ENCODE measurements around the gene TUBA1B. TPM values are rescaled to one million over a fixed set of nuclear protein-coding genes. Genes with fewer than 3 reads are reported as not detected.

TUBA1B gene
- total RNA-seq, 1 donor from 2014 or later, result 440 TPM

GRCh38 chr12:49111206-49111605 lies 20.0 kb downstream of the TUBA1B start:
- intact Hi-C loops (cut with DNase I), result no loop called here
- DNase-seq (no peak), ATAC-seq (no peak)
- H3K9me3 ChIP-seq, result no peaks in the 10 kb centered on the region
- no peak for TF ChIP-seq CTCF (IDR thresholded peaks at IDR 0.05)
- H3K4me3 ChIP-seq, result peak overlapping the region; percentile 72
- no peaks in the 10 kb centered on the region for H3K36me3 ChIP-seq
- peaks cover 31% of the 10 kb centered on the region for H3K4me1 ChIP-seq
- peak overlapping the region; percentile 93 for H3K27ac ChIP-seq
- no peaks in the 10 kb centered on the region for H3K27me3 ChIP-seq

- intact Hi-C loops (cut with DNase I), result no loop called here
- Histone ChIP-seq H3K4me3 (peak within 1 kb of the TSS; percentile 72), H3K9me3 (no peaks in the 10 kb centered on the region), H3K36me3 (peaks cover 5% of the 10 kb centered on the region), H3K27me3 (no peaks in the 10 kb centered on the region), H3K27ac (peak within 1 kb of the TSS; percentile 93), H3K4me1 (peaks cover 31% of the 10 kb centered on the region)
- ATAC-seq (peak; percentile 97), DNase-seq (peak; percentile 95)
- TF ChIP-seq CTCF (IDR thresholded peaks at IDR 0.05), result peak; percentile 55
These were observed 20.6 kb downstream of the TUBA1B start, which contains the start of gene LMBR1L for GRCh38 chr12:49110464-49111155. TSS of gene LMBR1L (minus strand) at chr12:49110847. CDS start at chr12:49110555, 292 bp downstream.

GRCh38 chr12:49109641-49110463 lies 21.3 kb downstream of the TUBA1B start:
- H3K27me3 ChIP-seq, result no peaks in the 10 kb centered on the region
- DNase-seq (no peak), ATAC-seq (peak; percentile 5)
- no peaks in the 10 kb centered on the region for H3K9me3 ChIP-seq
- intact Hi-C loops (cut with DNase I), result no loop called here
- peak overlapping the region; percentile 72 for H3K4me3 ChIP-seq
- peaks cover 10% of the 10 kb centered on the region for H3K36me3 ChIP-seq
- TF ChIP-seq CTCF (IDR thresholded peaks at IDR 0.05), result no peak
- peak overlapping the region; percentile 93 for H3K27ac ChIP-seq
- peaks cover 37% of the 10 kb centered on the region for H3K4me1 ChIP-seq

- Histone ChIP-seq H3K27ac (peak overlapping the region; percentile 93), H3K27me3 (no peaks in the 10 kb centered on the region), H3K9me3 (no peaks in the 10 kb centered on the region), H3K4me3 (peak overlapping the region; percentile 72), H3K36me3 (peaks cover 19% of the 10 kb centered on the region), H3K4me1 (peaks cover 44% of the 10 kb centered on the region)
- no peak for TF ChIP-seq CTCF (IDR thresholded peaks at IDR 0.05)
- ATAC-seq (peak; percentile 55), DNase-seq (peak; percentile 73)
- intact Hi-C loops (cut with DNase I), result no loop called here
These were observed 22.2 kb downstream of the TUBA1B start for GRCh38 chr12:49108958-49109404.

GRCh38 chr12:49105504-49106084 lies 25.6 kb downstream of the TUBA1B start:
- no peak for TF ChIP-seq CTCF (IDR thresholded peaks at IDR 0.05)
- no peak overlapping the region for H3K4me3 ChIP-seq
- intact Hi-C loops (cut with DNase I), result no loop called here
- no peaks in the 10 kb centered on the region for H3K27me3 ChIP-seq
- no peak for ATAC-seq
- H3K9me3 ChIP-seq, result no peaks in the 10 kb centered on the region
- H3K4me1 ChIP-seq, result peaks cover 44% of the 10 kb centered on the region
- H3K36me3 ChIP-seq, result peaks cover 53% of the 10 kb centered on the region
- DNase-seq, result no peak
- H3K27ac ChIP-seq, result no peak overlapping the region
